Body of pancreas (tissue), 4 donors: ENCODE data around the gene ERI3. TPM values are rescaled to one million over a fixed set of nuclear protein-coding genes. Genes with fewer than 3 reads are reported as not detected.

Experiments
- ATAC-seq: fragments of 150-250 bp; one replicate; pipeline ENCODE4 v1.9.1; 2016
- DNase-seq, 4 donors: peaks; one replicate each; pipeline ENCODE4 v3.0.0-alpha.2; 2019
- H3K27ac ChIP-seq, 4 donors: fragments of 200-600 bp; sonication (generic); 1 replicate in 3 of 4; 2 replicates in 1 of 4; pipeline versions ENCODE4 v1.5.1 to v1.6.1; 2016 to 2019; ENCODE audit warnings: mild to moderate bottlenecking in 1 of 4, mixed read lengths in 1 of 4, moderate library complexity in 1 of 4
- H3K27me3 ChIP-seq, 2 donors: fragments of 200-600 bp; sonication (generic); one replicate each; pipeline ENCODE4 v1.6.0; 2016; ENCODE audit warnings: mild to moderate bottlenecking in 1 of 2
- H3K36me3 ChIP-seq, 2 donors: fragments of 200-600 bp; sonication (generic); replicated peaks in 1 of 2; 2 replicates each; pipeline ENCODE4 v1.5.1; 2016; ENCODE audit warnings: low read depth in 2 of 2; ENCODE audit not compliant: insufficient read depth in 1 of 2
- H3K4me1 ChIP-seq: fragments of 200-600 bp; sonication (generic); one replicate; pipeline ENCODE4 v1.6.0; 2016
- H3K4me3 ChIP-seq, 2 donors: fragments of 200-600 bp; sonication (generic); 1 replicate in 1 of 2; 2 replicates in 1 of 2; pipeline ENCODE4 v1.5.1; 2016 to 2019
- H3K9me3 ChIP-seq, 3 donors: fragments of 200-600 bp; sonication (generic); 1 replicate in 2 of 3; 2 replicates in 1 of 3; pipeline ENCODE4 v1.5.1; 2016
- POLR2A ChIP-seq, 3 donors: fragments of 450-650 bp; IDR thresholded peaks; one replicate each; pipeline ENCODE4 v1.6.1; 2016; ENCODE audit warnings: antibody characterized with exemption in 3 of 3, mild to moderate bottlenecking in 2 of 3
- WGBS, 2 donors: methylation state at CpG; one replicate each; pipeline ENCODE4 v1.1.5; 2017; 5-methylcytosine and 5-hydroxymethylcytosine counted together
- intact Hi-C: fragments of 100-400 bp; cut with DNase I; formaldehyde crosslinking; loops from one replicate; pipeline ENCODE4 v1.15.1; 2023
- total RNA-seq, 2 donors: library from RNA; depleted of rRNA; stranded (reverse); fragments of >200 nt; gene quantifications; one replicate each; pipeline ENCODE4 v1.1.0, GENCODE V29; 2016
- TF ChIP-seq, protein P1 (sequence below), 7 experiments: fragments of 450-650 bp in 4 of 7; fragments of 200-600 bp in 3 of 7; sonication (generic) in 3 of 7; IDR thresholded peaks; one replicate each; pipeline ENCODE4 v1.5.1; 2016 to 2019; ENCODE audit warnings: antibody characterized with exemption in 7 of 7

ERI3 gene
- total RNA-seq, 2 donors from 2014 or later = 17.4 to 59.7 TPM

DNA sequence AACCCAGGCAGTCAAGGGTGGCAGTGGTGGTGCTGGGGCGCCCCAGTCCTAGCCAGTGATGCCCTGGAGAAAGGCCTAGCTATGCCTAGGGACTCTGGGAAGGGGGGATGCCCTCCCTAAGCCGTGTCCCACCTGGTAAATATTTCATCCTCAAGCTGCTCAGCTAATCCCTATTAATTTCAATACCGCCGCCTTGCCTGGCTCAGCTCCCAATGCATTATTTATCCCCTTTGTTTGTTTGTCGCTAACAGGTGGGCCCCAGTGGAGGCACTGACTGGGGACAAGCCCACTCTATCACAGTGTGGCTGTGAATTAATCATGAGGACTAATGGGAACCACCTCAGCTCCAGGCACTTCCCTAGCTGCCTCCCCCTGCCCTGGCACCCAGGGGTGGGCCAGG lies 119.2 kb downstream of the ERI3 start:
- WGBS, 2 donors = 87 to 92% methylated on average over 4 to 5 of the region's 5 CpGs
- Histone ChIP-seq H3K27me3 (no peaks in the 10 kb centered on the region), H3K4me3 (no peak overlapping the region), H3K9me3 (no peaks in the 10 kb centered on the region), H3K27ac (no peak overlapping the region), H3K4me1 (no peaks in the 10 kb centered on the region), H3K36me3 (peaks cover 0 to 2% of the 10 kb centered on the region in 2 donors)
- intact Hi-C loops = no loop called here
- DNase-seq (no peak), ATAC-seq (no peak)
- TF ChIP-seq, protein P1, sequence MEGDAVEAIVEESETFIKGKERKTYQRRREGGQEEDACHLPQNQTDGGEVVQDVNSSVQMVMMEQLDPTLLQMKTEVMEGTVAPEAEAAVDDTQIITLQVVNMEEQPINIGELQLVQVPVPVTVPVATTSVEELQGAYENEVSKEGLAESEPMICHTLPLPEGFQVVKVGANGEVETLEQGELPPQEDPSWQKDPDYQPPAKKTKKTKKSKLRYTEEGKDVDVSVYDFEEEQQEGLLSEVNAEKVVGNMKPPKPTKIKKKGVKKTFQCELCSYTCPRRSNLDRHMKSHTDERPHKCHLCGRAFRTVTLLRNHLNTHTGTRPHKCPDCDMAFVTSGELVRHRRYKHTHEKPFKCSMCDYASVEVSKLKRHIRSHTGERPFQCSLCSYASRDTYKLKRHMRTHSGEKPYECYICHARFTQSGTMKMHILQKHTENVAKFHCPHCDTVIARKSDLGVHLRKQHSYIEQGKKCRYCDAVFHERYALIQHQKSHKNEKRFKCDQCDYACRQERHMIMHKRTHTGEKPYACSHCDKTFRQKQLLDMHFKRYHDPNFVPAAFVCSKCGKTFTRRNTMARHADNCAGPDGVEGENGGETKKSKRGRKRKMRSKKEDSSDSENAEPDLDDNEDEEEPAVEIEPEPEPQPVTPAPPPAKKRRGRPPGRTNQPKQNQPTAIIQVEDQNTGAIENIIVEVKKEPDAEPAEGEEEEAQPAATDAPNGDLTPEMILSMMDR (IDR thresholded peaks at IDR 0.05) = no peak
- TF ChIP-seq POLR2A (IDR thresholded peaks at IDR 0.05) = no peak

DNA sequence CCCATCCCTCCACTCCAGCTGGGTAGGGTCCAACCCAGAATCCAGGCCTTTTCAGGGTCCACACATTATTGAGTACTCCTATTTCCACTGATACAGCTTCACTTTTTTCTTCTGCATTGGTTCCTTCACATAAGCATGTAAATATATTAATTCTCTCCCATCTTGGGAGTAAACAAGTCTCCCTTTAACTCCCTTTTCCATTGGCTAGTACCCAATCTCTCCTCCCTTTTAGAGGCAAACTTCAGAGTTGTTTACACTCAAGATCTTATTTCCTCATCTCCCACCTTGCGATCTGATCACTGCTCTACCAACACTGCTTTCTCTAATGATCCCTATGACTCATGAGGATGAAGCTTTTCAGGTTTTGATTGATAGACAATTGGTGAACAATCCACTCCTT lies 121.5 kb downstream of the ERI3 start:
- WGBS, 2 donors = 87 to 100% methylated on average over 1 of the region's 1 CpG
- intact Hi-C loops = no loop called here
- TF ChIP-seq POLR2A (IDR thresholded peaks at IDR 0.05) = no peak
- TF ChIP-seq, protein P1 (IDR thresholded peaks at IDR 0.05) = no peak
- no peak overlapping the region for H3K4me3 ChIP-seq
- H3K27me3 ChIP-seq = no peaks in the 10 kb centered on the region
- no peaks in the 10 kb centered on the region for H3K9me3 ChIP-seq
- H3K36me3 ChIP-seq = no peaks in the 10 kb centered on the region
- no peaks in the 10 kb centered on the region for H3K4me1 ChIP-seq
- no peak overlapping the region for H3K27ac ChIP-seq
- DNase-seq = no peak
- no peak for ATAC-seq

DNA sequence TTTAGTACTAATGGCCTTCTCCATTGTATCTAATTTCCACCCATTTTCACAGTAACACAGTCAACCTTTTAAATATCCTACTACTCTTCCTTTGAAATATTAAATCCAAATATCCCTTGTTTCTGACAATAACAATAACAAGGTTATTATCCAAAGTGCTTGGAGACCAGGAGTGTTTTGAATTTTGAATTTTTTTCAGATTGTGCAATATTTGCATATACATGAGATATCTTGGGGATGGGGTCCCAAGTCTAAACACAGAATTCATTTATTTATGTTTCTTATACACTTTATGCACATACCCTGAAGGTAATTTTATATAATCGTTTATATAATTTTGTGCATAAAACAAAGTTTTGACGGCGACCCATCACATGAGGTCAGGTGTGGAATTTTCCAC lies 124.3 kb downstream of the ERI3 start:
- H3K4me3 ChIP-seq = no peak overlapping the region
- no peaks in the 10 kb centered on the region for H3K36me3 ChIP-seq
- H3K9me3 ChIP-seq = no peaks in the 10 kb centered on the region
- WGBS, 2 donors = 79 to 86% methylated on average over 3 of the region's 3 CpGs
- H3K27me3 ChIP-seq = no peaks in the 10 kb centered on the region
- ATAC-seq (no peak), DNase-seq (no peak)
- intact Hi-C loops = no loop called here
- no peak overlapping the region for H3K27ac ChIP-seq
- no peaks in the 10 kb centered on the region for H3K4me1 ChIP-seq
- no peak for TF ChIP-seq POLR2A (IDR thresholded peaks at IDR 0.05)
- TF ChIP-seq, protein P1 (IDR thresholded peaks at IDR 0.05) = no peak

DNA sequence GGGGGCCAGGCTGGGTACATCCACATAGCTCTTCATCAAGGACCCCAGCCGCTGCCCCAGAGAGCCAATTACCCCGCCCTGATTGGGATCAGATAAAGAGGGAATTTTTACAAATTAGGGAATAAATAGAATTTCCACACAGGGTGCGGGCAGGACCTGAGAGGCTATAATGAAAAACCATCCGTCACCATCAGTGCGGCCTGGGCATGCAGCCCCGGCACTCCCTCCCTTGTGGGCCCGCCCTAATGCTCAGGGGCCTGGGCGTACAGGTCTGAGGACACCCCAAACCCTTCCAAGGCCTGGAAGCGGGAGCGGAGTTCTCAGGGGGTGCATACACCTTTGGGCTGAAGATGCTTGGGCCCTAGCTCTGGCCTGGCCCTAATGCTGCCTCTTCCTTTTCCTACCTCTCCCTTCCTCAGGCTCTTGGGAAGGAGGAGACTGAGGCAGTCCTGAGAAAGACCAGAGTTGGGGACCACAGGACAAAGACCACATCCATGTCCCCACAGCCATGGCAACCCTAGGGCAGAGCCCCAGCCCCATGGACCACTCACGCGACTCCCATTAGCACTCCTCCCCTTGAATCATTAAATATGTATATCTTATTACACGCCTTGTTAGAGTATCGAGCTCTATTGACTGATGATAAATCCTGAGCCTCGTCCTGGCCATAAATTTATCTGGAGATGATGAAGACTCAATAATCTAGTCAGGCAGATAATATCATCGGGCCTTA lies 125.5 kb downstream of the ERI3 start:
- no peaks in the 10 kb centered on the region for H3K4me1 ChIP-seq
- TF ChIP-seq POLR2A (IDR thresholded peaks at IDR 0.05) = no peak
- TF ChIP-seq, protein P1 (IDR thresholded peaks at IDR 0.05) = no peak
- intact Hi-C loops = loop anchor here (10.0 kb wide), 2 partner anchors 355 to 415 kb away; no protein-coding TSS in a partner anchor
- no peak overlapping the region for H3K27ac ChIP-seq
- no peaks in the 10 kb centered on the region for H3K9me3 ChIP-seq
- ATAC-seq (no peak), DNase-seq (no peak)
- H3K36me3 ChIP-seq = no peaks in the 10 kb centered on the region
- WGBS, 2 donors = 91 to 96% methylated on average over 16 of the region's 16 CpGs
- no peak overlapping the region for H3K4me3 ChIP-seq
- no peaks in the 10 kb centered on the region for H3K27me3 ChIP-seq

DNA sequence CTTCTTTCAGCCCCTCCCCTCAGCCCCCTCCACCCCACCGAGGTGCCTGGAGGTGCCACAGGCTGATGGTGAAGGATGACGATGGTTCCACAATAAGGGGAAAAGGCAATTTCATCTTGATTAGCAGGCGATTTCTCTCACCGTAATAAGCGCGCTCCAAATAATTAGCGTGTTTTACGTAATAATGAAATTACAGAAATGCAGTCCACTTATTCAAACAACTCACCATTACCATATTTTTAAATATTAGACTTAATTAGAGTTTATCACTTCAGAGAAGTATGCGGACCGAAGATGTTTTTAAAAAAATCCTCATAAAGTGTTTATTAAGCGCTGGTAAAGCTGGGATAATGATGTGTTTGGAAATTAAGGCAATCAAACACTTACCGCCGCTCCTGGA lies 126.8 kb downstream of the ERI3 start:
- intact Hi-C loops = loop anchor here (10.0 kb wide), 2 partner anchors 357 to 417 kb away; no protein-coding TSS in a partner anchor
- ATAC-seq (no peak), DNase-seq (no peak)
- no peaks in the 10 kb centered on the region for H3K36me3 ChIP-seq
- H3K27ac ChIP-seq = no peak overlapping the region
- no peak overlapping the region for H3K4me3 ChIP-seq
- H3K9me3 ChIP-seq = no peaks in the 10 kb centered on the region
- 91 to 94% methylated on average over 13 of the region's 13 CpGs for WGBS, 2 donors
- no peaks in the 10 kb centered on the region for H3K4me1 ChIP-seq
- no peak for TF ChIP-seq POLR2A (IDR thresholded peaks at IDR 0.05)
- TF ChIP-seq, protein P1 (IDR thresholded peaks at IDR 0.05) = no peak
- H3K27me3 ChIP-seq = no peaks in the 10 kb centered on the region
